Hepatocyte (in vitro differentiated cells): Measurements from ENCODE around the gene TMEM117.

Experiments used
- EZH2 ChIP-seq: fragments of 200-600 bp; sonication (generic); IDR thresholded peaks from 2 replicates; pipeline ENCODE4 v1.6.1; 2016; ENCODE audit warnings: antibody characterized with exemption, mild to moderate bottlenecking, borderline replicate concordance
- EZH2phosphoT487 ChIP-seq: fragments of 200-600 bp; sonication (generic); IDR thresholded peaks from one replicate; pipeline ENCODE4 v1.6.1; 2018; ENCODE audit warnings: antibody characterized with exemption, mild to moderate bottlenecking, low read depth, moderate library complexity; ENCODE audit not compliant: unreplicated experiment, severe bottlenecking
- TF ChIP-seq, protein P1 (sequence below): fragments of 200-600 bp; sonication (generic); IDR thresholded peaks from 2 replicates; pipeline ENCODE4 v1.5.1; 2016; ENCODE audit warnings: antibody characterized with exemption, mild to moderate bottlenecking; ENCODE audit not compliant: poor library complexity

DNA sequence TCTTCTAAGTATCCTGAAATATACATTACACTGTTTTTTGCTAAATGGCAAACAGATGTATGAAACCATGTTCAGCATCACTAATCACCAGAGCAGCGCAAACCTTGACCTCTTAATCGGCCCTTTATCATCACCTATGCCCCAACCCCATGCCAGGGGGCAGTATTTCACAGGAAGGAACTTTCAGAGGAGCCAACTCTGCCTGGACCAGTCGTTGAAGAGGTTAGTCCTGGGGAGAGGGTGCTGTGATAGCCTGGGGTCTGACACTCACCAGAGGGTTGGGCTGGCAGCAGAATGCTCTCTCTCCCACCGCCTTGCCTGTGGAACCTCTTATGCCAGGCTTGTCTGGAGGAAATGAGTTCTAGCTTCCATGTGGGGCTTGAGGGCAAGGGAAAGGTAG is 411.7 kb downstream of the TMEM117 start:
- TF ChIP-seq, protein P1, sequence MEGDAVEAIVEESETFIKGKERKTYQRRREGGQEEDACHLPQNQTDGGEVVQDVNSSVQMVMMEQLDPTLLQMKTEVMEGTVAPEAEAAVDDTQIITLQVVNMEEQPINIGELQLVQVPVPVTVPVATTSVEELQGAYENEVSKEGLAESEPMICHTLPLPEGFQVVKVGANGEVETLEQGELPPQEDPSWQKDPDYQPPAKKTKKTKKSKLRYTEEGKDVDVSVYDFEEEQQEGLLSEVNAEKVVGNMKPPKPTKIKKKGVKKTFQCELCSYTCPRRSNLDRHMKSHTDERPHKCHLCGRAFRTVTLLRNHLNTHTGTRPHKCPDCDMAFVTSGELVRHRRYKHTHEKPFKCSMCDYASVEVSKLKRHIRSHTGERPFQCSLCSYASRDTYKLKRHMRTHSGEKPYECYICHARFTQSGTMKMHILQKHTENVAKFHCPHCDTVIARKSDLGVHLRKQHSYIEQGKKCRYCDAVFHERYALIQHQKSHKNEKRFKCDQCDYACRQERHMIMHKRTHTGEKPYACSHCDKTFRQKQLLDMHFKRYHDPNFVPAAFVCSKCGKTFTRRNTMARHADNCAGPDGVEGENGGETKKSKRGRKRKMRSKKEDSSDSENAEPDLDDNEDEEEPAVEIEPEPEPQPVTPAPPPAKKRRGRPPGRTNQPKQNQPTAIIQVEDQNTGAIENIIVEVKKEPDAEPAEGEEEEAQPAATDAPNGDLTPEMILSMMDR, result no peak
- no peak for TF ChIP-seq EZH2
- TF ChIP-seq EZH2phosphoT487, result no peak
